CMK (cell line): ENCODE measurements around the gene MPPED1.

ENCODE experiments used
- DNase-seq: peaks from one replicate; pipeline ENCODE4 v3.0.0-alpha.2; 2010; ENCODE audit warnings: low read depth

MPPED1 gene

GRCh38 chr22:43392385-43392989, 19.3 kb upstream of the MPPED1 start:
- DNase-seq, result no peak

DNA sequence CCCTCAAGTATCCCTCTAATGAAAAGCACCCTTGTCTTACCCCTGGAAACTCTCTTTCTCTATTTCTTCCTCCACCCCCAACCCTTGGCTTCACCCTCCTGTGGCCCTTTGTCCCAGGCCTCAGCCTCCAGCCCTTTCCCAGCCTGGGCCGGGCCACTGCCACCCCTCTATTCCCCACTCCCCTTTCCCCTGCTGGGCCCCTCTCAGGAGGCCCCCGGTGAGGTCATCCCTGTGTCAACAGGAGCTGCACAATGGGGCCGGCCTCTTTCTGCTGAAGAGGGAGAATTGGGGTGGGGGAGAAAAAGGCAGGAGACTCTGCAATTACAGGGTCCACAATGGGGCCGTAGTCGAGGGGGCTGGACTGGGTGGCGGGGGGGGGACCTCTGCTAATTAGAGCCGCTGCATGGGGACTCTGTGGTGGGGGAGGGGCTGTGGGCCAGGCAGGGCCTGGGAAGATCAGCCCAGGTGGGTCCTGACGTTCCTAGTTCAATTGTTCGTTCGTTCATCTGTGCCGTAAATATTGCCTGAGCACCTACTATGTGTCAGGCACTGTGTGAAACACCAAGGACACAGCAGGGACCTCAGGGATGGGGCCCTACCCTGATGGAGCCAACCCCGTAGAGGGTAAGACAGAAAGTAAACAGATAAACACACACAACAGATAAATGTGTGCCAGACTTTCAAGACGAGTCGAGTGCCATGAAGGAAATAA, 18.5 kb upstream of the MPPED1 start:
- DNase-seq, result no peak

- no peak for DNase-seq
Observed at GRCh38 chr22:43393844-43394474, 17.9 kb upstream of the MPPED1 start.

DNA sequence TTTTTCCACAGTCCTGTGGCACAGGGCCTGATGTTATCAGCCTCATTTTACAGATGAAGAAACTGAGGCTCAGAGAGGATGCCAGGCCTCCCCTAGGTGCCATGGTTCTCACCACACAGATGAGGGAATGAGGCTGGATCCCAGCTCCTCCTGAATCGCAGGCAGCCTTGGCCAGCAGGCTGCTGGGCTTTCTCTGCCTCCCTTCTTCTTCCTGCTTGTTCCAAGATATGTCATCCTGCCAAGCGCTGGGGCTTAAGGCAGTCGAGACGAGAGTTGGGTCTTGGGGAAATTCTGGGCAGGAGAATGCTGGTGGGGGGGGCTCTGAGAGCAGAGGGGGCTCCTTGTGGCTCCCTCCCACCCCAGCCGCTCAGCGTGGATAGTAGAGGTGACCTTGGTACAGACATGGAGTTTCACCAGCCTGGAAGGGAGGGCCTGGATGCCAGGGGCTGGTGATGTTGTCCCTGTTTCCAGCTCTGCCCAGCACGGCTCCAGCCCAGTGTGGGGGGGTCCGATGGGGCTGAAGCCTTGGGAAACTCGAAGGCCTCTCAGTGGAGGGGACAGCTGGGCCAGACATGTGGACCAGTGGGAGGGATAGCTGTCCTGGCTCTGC, 16.6 kb upstream of the MPPED1 start:
- no peak for DNase-seq

GRCh38 chr22:43396321-43396933, 15.4 kb upstream of the MPPED1 start:
- no peak for DNase-seq

GRCh38 chr22:43396934-43397457, 14.8 kb upstream of the MPPED1 start:
- DNase-seq, result no peak

- no peak for DNase-seq
Observed at GRCh38 chr22:43397766-43398165, 14.0 kb upstream of the MPPED1 start.

DNA sequence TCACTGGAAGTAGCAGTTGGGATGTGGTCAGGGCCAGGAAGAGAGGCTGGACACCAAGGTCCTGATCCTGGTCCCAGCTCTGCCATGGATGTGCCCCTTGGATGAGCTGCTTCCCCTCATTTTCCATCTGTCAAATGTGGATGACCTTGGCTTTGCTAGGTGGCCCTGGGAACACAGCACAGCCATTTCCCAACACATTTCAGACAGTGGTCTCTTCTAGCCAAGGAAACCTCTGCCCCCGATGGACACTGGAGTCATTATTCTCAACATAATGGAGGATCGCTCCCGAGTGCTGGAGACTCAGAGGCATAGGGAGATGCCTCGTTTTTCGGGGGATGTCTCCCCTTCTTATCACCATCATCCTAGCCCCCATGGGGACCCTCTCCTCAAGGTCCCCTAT, 13.6 kb upstream of the MPPED1 start:
- no peak for DNase-seq

GRCh38 chr22:43398910-43399309, 12.9 kb upstream of the MPPED1 start:
- no peak for DNase-seq

GRCh38 chr22:43399338-43399979, 12.4 kb upstream of the MPPED1 start:
- no peak for DNase-seq

GRCh38 chr22:43399980-43400358, 11.8 kb upstream of the MPPED1 start:
- DNase-seq, result no peak

DNA sequence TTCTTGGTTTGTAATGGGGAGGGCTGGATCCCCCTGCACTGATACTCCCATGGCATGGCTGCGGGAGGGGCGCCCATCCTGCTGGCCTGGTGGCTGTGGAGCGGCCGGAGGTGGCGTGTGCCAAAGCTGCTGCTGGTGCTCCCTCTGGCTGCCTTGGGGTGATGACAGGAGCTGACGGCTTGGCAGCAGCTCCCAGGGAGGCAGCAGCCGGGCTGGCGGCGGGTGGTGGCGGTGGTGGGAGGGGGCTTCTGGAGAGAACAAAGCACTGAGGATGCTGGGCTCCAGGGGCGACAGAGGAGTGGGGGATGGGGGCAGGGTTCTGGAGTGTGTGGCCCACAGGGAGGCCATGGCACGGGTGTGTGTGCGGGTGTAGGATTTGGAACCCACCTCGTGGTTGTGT, 11.4 kb upstream of the MPPED1 start:
- no peak for DNase-seq

- DNase-seq, result no peak
Observed at GRCh38 chr22:43401233-43401632, 10.6 kb upstream of the MPPED1 start.

- DNase-seq, result no peak
Observed at GRCh38 chr22:43401661-43402060, 10.2 kb upstream of the MPPED1 start.

DNA sequence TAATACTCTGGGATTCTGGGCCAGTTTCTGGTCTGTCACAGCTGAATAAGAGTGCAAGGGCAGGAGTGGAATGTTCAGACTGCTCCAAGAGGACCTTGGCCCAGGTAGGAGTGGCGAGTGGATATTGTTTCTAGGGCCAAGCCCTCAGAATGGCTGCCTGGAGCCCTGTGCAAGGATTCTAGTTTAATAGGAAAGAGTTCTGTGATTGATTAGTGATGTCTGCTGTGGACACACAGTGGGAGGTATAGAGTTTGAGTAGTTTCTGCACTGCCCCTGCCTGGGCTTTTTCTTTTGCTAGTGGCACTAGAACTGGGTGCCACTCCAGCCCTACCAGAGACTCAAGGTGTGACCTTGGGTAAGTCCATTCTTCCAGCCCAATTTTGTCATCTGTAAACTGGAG, 9.7 kb upstream of the MPPED1 start:
- no peak for DNase-seq

DNA sequence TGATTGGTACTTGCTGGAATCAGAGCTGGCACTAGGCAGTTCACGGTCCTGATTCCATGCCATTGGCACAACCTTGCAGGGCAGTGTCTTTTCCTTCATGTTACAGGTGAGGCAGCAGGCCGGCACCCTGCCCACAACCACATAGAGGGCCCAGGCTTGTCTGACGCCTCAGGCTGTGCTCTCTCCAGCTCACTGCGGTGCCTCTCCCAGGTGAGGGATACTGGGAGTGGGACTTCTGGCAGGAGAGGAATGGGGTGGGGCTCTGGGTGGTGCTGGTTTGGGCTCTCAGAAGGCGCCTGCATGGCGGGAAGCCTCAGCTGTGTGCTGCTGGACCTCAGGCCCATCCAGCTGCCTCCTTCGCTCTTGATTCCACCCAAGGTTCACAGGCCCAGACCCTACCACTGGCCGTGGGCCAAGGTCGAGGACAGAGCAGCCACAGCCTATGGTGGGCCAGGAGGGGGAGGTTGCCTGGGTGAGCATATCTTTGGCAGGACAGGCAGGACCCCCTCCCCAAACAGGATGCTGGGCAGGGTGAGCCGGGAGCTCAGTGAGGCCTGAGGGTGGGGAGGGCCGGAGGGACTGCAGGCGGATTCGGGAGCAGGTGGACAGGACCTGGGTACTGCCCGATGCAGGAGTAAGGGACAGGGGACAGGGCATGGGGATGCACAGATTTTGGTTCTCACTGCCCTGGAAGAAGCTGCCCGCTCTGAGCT, 7.0 kb upstream of the MPPED1 start:
- no peak for DNase-seq

DNA sequence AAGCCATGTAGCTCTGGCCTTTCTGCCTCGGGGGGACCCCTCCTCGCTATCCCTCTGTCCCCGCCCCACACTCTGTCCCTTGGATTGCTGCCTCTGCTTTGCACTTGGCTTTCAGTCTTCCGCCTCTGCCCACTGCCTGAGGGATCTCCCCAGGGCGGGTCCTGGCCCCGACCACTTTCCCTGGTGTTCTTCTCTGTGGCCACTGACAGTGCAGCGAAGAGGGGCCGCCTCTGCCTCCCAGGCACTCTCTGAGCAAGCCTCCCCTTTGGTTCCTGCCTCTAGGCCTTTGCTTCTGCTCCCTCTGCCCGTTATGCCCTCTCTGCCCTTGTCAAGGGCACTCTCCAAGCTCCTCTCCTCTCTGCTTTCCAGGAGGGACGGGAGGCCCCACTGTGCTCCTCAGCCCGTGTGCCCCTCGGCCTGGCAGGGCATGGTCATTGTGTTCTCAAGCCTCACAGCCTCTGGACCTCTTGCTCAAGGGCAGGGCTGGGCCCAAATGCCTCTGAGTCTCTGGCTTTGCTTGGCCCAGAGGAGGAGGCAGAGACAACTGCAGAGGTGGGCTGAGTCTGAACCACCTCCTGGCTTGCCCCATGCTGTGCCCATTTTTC, 5.5 kb upstream of the MPPED1 start:
- DNase-seq, result no peak

- no peak for DNase-seq
Observed at GRCh38 chr22:43407591-43407990, 4.2 kb upstream of the MPPED1 start.

GRCh38 chr22:43408009-43408408, 3.8 kb upstream of the MPPED1 start:
- DNase-seq, result no peak

DNA sequence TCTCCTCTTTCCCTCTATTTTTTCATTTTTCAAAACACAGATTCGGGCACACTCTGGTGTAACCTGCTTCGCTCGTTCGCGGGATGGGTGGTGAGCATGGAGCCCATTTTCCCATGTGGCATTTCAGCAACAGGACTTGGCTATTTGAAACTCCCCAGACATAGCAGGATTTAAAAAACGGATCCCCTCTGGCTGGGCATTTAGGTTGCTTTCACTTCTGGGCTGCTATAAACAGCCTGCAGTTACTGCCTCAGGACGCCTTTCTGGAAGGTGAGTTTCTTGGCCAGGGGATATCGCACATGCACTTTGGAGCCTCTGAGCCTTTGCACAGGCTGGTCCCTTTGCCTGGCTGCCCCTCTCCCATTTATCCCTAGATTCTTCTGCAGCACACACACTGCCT, 2.8 kb upstream of the MPPED1 start:
- no peak for DNase-seq

GRCh38 chr22:43409800-43410199, 2.0 kb upstream of the MPPED1 start:
- DNase-seq, result no peak
